Mucosa of gallbladder (tissue), 1 donor: ENCODE measurements around the gene RAD23A. TPM values are rescaled to one million over a fixed set of nuclear protein-coding genes. Genes with fewer than 3 reads are reported as not detected.
"Not testable (repeated sequence)": the region's sequence is repeated elsewhere in the genome, so short reads cannot be mapped to it uniquely, and the experiment has no call there.

Experiments used
- DNase-seq: peaks from one replicate; pipeline ENCODE4 v3.0.0-alpha.2; 2020; ENCODE audit warnings: low spot score
- total RNA-seq: library from RNA; stranded (reverse); gene quantifications from one replicate; pipeline ENCODE4 v1.2.1, GENCODE V29; 2021
- donor health status: DM: no; HTN: no; CAD: no.

Gene RAD23A
- total RNA-seq, 1 donor from 2014 or later: 83.0 TPM

- DNase-seq: peak; percentile 100
These were observed 7.5 kb upstream of the RAD23A start, which contains the start of gene CALR for GRCh38 chr19:12937927-12938778. Gene CALR (plus strand): TSS chr19:12938609. CDS start chr19:12938680, 71 bp downstream.

- no peak for DNase-seq
These were observed 6.7 kb upstream of the RAD23A start for GRCh38 chr19:12938779-12939601.

GRCh38 chr19:12939975-12940423 is 5.7 kb upstream of the RAD23A start:
- DNase-seq: no peak

- DNase-seq: no peak
These were observed 4.8 kb upstream of the RAD23A start for GRCh38 chr19:12940897-12941296.

- no peak for DNase-seq
These were observed 2.1 kb upstream of the RAD23A start for GRCh38 chr19:12943437-12944044.

GRCh38 chr19:12944104-12944674 is 1.5 kb upstream of the RAD23A start:
- no peak for DNase-seq

- DNase-seq: peak; percentile 54
These were observed 545 bp downstream of the RAD23A start for GRCh38 chr19:12946092-12946721.

GRCh38 chr19:12946731-12947496 is 1.3 kb downstream of the RAD23A start:
- no peak for DNase-seq

- DNase-seq: no peak
These were observed 2.3 kb downstream of the RAD23A start for GRCh38 chr19:12947702-12948611.

GRCh38 chr19:12948612-12949362 is 3.1 kb downstream of the RAD23A start:
- DNase-seq: no peak

- no peak for DNase-seq
These were observed 4.0 kb downstream of the RAD23A start for GRCh38 chr19:12949363-12950283.

- DNase-seq: not testable (repeated sequence)
These were observed 6.4 kb downstream of the RAD23A start for GRCh38 chr19:12952050-12952449.

GRCh38 chr19:12952488-12953137 is 7.0 kb downstream of the RAD23A start:
- no peak for DNase-seq

- DNase-seq: no peak
These were observed 7.6 kb downstream of the RAD23A start for GRCh38 chr19:12953138-12953798.

- DNase-seq: no peak
These were observed 8.3 kb downstream of the RAD23A start for GRCh38 chr19:12953799-12954611.

- DNase-seq: no peak
These were observed 8.9 kb downstream of the RAD23A start for GRCh38 chr19:12954612-12954962.
